Keratinocyte (primary cell): ENCODE data around the gene CELF6.
"Not testable (repeated sequence)": the region's sequence is repeated elsewhere in the genome, so short reads cannot be mapped to it uniquely, and the experiment has no call there.

Experiments
- EZH2 ChIP-seq: IDR thresholded peaks from one replicate; pipeline ENCODE4 v1.6.1; 2012; ENCODE audit warnings: inconsistent platforms, mild to moderate bottlenecking, low read length, moderate library complexity
- TF ChIP-seq, protein P1 (sequence below), 3 experiments: IDR thresholded peaks in 1 of 3; conservative IDR thresholded peaks in 1 of 3; optimal IDR thresholded peaks in 1 of 3; 2 replicates in 2 of 3; 3 replicates in 1 of 3; pipeline versions ENCODE3 to v1.5.1; 2011; ENCODE audit warnings: low read length in 3 of 3, mild to moderate bottlenecking in 3 of 3, moderate library complexity in 2 of 3, control low read depth in 1 of 3, inconsistent platforms in 1 of 3; ENCODE audit not compliant: insufficient read depth in 2 of 3; ENCODE audit errors: extremely low read depth in 1 of 3

DNA sequence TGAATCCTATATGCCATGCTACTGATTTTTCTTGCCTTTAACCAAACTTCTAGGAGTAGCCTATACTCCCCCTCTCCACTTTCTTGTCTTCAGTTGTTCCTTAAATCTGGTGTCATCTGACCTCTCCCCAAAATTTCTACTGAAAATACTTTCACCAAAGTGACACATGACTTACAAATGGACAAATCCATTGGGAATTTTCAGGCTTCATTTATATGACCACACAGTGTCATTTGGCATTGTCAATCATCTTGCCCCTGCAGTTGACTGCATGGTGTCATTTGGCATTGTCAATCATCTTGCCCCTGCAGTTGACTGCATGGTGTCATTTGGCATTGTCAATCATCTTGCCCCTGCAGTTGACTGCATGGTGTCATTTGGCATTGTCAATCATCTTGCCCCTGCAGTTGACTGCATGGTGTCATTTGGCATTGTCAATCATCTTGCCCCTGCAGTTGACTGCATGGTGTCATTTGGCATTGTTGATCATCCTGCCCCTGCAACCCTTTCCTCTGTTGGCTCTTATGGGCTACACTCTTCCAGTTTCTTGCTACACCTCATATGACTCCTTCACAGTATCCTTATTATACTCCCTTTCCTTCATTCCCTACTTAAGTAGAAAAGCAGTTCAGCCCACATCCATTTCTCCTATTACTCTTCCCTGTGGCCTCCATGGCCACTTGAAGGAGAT, 44.2 kb downstream of the CELF6 start:
- TF ChIP-seq, protein P1, sequence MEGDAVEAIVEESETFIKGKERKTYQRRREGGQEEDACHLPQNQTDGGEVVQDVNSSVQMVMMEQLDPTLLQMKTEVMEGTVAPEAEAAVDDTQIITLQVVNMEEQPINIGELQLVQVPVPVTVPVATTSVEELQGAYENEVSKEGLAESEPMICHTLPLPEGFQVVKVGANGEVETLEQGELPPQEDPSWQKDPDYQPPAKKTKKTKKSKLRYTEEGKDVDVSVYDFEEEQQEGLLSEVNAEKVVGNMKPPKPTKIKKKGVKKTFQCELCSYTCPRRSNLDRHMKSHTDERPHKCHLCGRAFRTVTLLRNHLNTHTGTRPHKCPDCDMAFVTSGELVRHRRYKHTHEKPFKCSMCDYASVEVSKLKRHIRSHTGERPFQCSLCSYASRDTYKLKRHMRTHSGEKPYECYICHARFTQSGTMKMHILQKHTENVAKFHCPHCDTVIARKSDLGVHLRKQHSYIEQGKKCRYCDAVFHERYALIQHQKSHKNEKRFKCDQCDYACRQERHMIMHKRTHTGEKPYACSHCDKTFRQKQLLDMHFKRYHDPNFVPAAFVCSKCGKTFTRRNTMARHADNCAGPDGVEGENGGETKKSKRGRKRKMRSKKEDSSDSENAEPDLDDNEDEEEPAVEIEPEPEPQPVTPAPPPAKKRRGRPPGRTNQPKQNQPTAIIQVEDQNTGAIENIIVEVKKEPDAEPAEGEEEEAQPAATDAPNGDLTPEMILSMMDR (optimal IDR thresholded peaks at IDR 0.05 in 1 of 3, IDR thresholded peaks at IDR 0.05 in 1 of 3, conservative IDR thresholded peaks at IDR 0.05 in 1 of 3; ENCODE audit: extremely low read depth in 1 of 3, insufficient read depth in 2 of 3, low read length in 3 of 3) = not testable (repeated sequence)
- TF ChIP-seq EZH2 = not testable (repeated sequence)
